ENCODE results near the gene CEP68.
"Not testable (repeated sequence)": the region's sequence is repeated elsewhere in the genome, so short reads cannot be mapped to it uniquely, and the experiment has no call there.

CEP68 gene

GRCh38 chr2:65031341-65032018, 24.7 kb upstream of the CEP68 start:
- no peak for DNase-seq

- DNase-seq, result no peak
These were observed 23.9 kb upstream of the CEP68 start for GRCh38 chr2:65032019-65032975.

- no peak for DNase-seq
These were observed 23.0 kb upstream of the CEP68 start for GRCh38 chr2:65033178-65033577.

- not testable (repeated sequence) for DNase-seq
These were observed 22.5 kb upstream of the CEP68 start for GRCh38 chr2:65033667-65034066.

- DNase-seq, result no peak
These were observed 20.8 kb upstream of the CEP68 start for GRCh38 chr2:65035351-65035943.

- no peak for DNase-seq
These were observed 19.0 kb upstream of the CEP68 start for GRCh38 chr2:65037178-65037577.

- no peak for DNase-seq
These were observed 16.6 kb upstream of the CEP68 start for GRCh38 chr2:65039640-65040039.

- peak; percentile 71 for DNase-seq
These were observed 15.6 kb upstream of the CEP68 start for GRCh38 chr2:65040400-65041261.

- DNase-seq, result no peak
These were observed 13.2 kb upstream of the CEP68 start for GRCh38 chr2:65043001-65043400.

- DNase-seq, result no peak
These were observed 12.0 kb upstream of the CEP68 start for GRCh38 chr2:65044097-65044735.

GRCh38 chr2:65045651-65046050, 10.6 kb upstream of the CEP68 start:
- no peak for DNase-seq

GRCh38 chr2:65046633-65047407, 9.4 kb upstream of the CEP68 start:
- DNase-seq, result no peak

- no peak for DNase-seq
These were observed 7.1 kb upstream of the CEP68 start for GRCh38 chr2:65049010-65049639.

GRCh38 chr2:65050931-65051330, 5.3 kb upstream of the CEP68 start:
- no peak for DNase-seq

GRCh38 chr2:65053199-65053598, 3.0 kb upstream of the CEP68 start:
- DNase-seq, result no peak

GRCh38 chr2:65054749-65055421, 1.3 kb upstream of the CEP68 start:
- no peak for DNase-seq

- DNase-seq, result peak; percentile 71
These were observed 598 bp upstream of the CEP68 start for GRCh38 chr2:65055422-65056214.

- DNase-seq, result no peak
These were observed 799 bp downstream of the CEP68 start for GRCh38 chr2:65057054-65057375.

- DNase-seq, result no peak
These were observed 1.3 kb downstream of the CEP68 start for GRCh38 chr2:65057391-65058052.
